ENCODE measurements around the gene AQP5.

Gene AQP5

DNA sequence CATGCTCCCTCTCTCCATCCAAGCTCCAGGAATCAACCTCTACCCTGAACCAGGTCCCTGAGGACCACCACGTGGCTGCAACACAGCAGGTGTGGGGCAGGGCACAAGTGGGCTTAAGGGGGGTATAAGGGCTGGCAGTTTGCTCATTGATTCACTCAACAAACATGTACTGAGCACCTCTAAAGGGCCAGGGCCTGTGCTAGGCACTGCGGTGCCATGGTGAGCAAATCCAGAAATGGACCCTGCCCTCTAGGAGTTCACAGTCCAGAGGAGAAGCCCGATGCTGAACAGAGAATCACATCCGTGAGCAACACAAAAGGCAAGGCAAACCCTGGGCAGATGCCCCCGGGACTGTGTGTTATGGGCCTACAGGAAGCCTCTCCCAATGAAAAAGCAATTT is 17.6 kb upstream of the AQP5 start:
- no peak for DNase-seq (ENCODE audit: low read depth)
- no peak overlapping the region for H3K4me3 ChIP-seq (ENCODE audit: control insufficient read depth, low read depth, low read length)
- TF ChIP-seq, protein P1, sequence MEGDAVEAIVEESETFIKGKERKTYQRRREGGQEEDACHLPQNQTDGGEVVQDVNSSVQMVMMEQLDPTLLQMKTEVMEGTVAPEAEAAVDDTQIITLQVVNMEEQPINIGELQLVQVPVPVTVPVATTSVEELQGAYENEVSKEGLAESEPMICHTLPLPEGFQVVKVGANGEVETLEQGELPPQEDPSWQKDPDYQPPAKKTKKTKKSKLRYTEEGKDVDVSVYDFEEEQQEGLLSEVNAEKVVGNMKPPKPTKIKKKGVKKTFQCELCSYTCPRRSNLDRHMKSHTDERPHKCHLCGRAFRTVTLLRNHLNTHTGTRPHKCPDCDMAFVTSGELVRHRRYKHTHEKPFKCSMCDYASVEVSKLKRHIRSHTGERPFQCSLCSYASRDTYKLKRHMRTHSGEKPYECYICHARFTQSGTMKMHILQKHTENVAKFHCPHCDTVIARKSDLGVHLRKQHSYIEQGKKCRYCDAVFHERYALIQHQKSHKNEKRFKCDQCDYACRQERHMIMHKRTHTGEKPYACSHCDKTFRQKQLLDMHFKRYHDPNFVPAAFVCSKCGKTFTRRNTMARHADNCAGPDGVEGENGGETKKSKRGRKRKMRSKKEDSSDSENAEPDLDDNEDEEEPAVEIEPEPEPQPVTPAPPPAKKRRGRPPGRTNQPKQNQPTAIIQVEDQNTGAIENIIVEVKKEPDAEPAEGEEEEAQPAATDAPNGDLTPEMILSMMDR (conservative IDR thresholded peaks at IDR 0.05; ENCODE audit: control insufficient read depth, insufficient read depth, low read depth, low read length), result no peak

- H3K4me3 ChIP-seq (ENCODE audit: control insufficient read depth, low read depth, low read length), result no peak overlapping the region
- TF ChIP-seq, protein P1 (conservative IDR thresholded peaks at IDR 0.05; ENCODE audit: control insufficient read depth, insufficient read depth, low read depth, low read length), result no peak
- DNase-seq (ENCODE audit: low read depth), result no peak
Measured at GRCh38 chr12:49944718-49945117, 17.0 kb upstream of the AQP5 start.

DNA sequence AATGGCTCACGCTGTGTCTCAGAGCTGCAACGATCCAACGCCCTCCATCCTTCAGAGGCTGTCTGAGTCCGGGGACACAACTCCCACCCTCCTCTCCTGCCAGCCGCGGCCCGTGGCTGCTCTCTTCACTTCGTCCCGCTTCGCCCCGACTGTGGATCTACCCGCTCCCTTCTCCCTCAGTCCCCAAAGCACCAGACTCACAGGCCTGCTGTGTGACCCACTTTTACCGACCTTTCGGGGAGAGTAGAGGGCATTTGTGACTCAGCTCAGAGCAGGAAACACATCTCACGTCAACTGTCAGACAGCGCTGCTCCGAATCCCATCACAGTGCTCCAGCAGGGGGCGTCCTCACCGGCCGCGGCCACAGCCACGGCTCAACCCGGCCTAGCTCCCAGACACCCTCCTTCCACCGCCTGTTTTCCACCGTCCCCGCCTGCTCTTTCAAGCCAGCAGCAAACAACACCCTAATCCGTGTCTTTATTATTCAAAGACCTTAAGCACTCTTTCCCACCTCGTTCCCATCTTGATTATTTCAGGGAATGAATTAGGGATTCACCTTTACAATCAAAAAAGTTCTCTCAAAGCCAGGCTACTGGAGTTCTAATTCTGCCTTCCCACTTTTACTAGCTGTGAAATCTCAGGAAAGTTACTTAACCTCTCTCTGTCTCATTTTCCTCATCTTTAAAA is 16.1 kb upstream of the AQP5 start:
- peak; percentile 78 for DNase-seq (ENCODE audit: low read depth)
- TF ChIP-seq, protein P1 (conservative IDR thresholded peaks at IDR 0.05; ENCODE audit: control insufficient read depth, insufficient read depth, low read depth, low read length), result peak; percentile 84
- no peak overlapping the region for H3K4me3 ChIP-seq (ENCODE audit: control insufficient read depth, low read depth, low read length)

- H3K4me3 ChIP-seq (ENCODE audit: control insufficient read depth, low read depth, low read length), result no peak overlapping the region
- TF ChIP-seq, protein P1 (conservative IDR thresholded peaks at IDR 0.05; ENCODE audit: control insufficient read depth, insufficient read depth, low read depth, low read length), result no peak
- DNase-seq (ENCODE audit: low read depth), result no peak
Measured at GRCh38 chr12:49946086-49946485, 15.6 kb upstream of the AQP5 start.

- TF ChIP-seq, protein P1 (conservative IDR thresholded peaks at IDR 0.05; ENCODE audit: control insufficient read depth, insufficient read depth, low read depth, low read length), result no peak
- no peak for DNase-seq (ENCODE audit: low read depth)
- no peak overlapping the region for H3K4me3 ChIP-seq (ENCODE audit: control insufficient read depth, low read depth, low read length)
Measured at GRCh38 chr12:49946497-49946896, 15.2 kb upstream of the AQP5 start.

DNA sequence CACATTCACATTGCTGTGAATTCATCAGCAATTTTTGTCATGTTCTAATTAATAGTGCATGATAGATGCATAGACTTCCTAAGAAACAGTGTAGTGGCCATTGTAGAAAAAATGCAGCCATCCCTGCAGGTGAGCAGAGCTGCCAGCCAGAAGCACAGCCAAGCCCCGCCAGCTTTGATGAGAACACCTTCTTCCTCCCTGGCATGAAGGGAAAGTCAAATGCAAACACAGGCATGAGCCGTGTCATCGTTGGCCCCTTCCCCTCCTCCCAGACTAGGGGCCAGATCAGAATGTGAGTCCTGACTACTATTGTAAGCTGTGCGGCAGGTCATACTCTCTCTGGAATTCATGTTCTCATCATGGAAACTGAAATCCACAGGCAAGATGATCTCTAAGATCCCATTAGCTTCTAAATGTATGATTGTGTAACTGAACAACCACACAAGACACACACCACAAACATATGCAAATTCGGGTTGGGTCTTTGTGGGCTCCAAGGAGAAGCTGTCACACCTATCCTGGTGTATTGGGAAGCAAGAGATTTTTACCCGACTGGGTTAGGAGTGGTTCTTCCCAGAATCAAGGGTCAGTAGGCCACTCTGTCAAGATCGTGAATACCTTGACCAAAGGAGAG is 14.0 kb upstream of the AQP5 start:
- TF ChIP-seq, protein P1 (conservative IDR thresholded peaks at IDR 0.05; ENCODE audit: control insufficient read depth, insufficient read depth, low read depth, low read length), result no peak

More for the DNA sequence above, 14.0 kb upstream of the AQP5 start:
- DNase-seq (ENCODE audit: low read depth), result no peak
- H3K4me3 ChIP-seq (ENCODE audit: control insufficient read depth, low read depth, low read length), result no peak overlapping the region
